Stimulated activated CD8-positive, alpha-beta memory T cell treated with anti-CD3 and anti-CD28 coated beads, Interleukin-7, amount 100 ng/mL, for 24 hours (primary cell): ENCODE results near the gene IARS2.
"Not testable (repeated sequence)": the region's sequence is repeated elsewhere in the genome, so short reads cannot be mapped to it uniquely, and the experiment has no call there.

ENCODE experiments used
- DNase-seq: peaks from one replicate; pipeline ENCODE4 v3.0.0-alpha.2; 2020; ENCODE audit warnings: low read depth

The IARS2 gene

GRCh38 chr1:220112600-220112999 is 18.7 kb downstream of the IARS2 start:
- not testable (repeated sequence) for DNase-seq

GRCh38 chr1:220113136-220113695 is 19.3 kb downstream of the IARS2 start:
- DNase-seq, result no peak

- DNase-seq, result no peak
Measured at GRCh38 chr1:220119043-220119512, 25.1 kb downstream of the IARS2 start.

- DNase-seq, result no peak
Measured at GRCh38 chr1:220121791-220122530, 28.0 kb downstream of the IARS2 start.

GRCh38 chr1:220123066-220123465 is 29.1 kb downstream of the IARS2 start:
- DNase-seq, result no peak

GRCh38 chr1:220123889-220124288 is 30.0 kb downstream of the IARS2 start:
- DNase-seq, result no peak

GRCh38 chr1:220124542-220124941 is 30.6 kb downstream of the IARS2 start:
- DNase-seq, result no peak

GRCh38 chr1:220127076-220127475 is 33.1 kb downstream of the IARS2 start:
- no peak for DNase-seq

GRCh38 chr1:220129479-220130210 is 35.7 kb downstream of the IARS2 start:
- no peak for DNase-seq

- DNase-seq, result no peak
Measured at GRCh38 chr1:220135755-220136154, 41.8 kb downstream of the IARS2 start.

- DNase-seq, result no peak
Measured at GRCh38 chr1:220137019-220137786, 43.3 kb downstream of the IARS2 start.

- no peak for DNase-seq
Measured at GRCh38 chr1:220139966-220140365, 46.0 kb downstream of the IARS2 start.

GRCh38 chr1:220144051-220144450 is 50.1 kb downstream of the IARS2 start:
- DNase-seq, result no peak

GRCh38 chr1:220149742-220150141 is 55.8 kb downstream of the IARS2 start:
- DNase-seq, result no peak

- no peak for DNase-seq
Measured at GRCh38 chr1:220151454-220151853, 57.5 kb downstream of the IARS2 start.

GRCh38 chr1:220153147-220153546 is 59.2 kb downstream of the IARS2 start:
- DNase-seq, result no peak

GRCh38 chr1:220156620-220157146 is 62.8 kb downstream of the IARS2 start:
- DNase-seq, result no peak

- no peak for DNase-seq
Measured at GRCh38 chr1:220157738-220158137, 63.8 kb downstream of the IARS2 start.

GRCh38 chr1:220158530-220158929 is 64.6 kb downstream of the IARS2 start:
- DNase-seq, result not testable (repeated sequence)

GRCh38 chr1:220159041-220159440 is 65.1 kb downstream of the IARS2 start:
- no peak for DNase-seq

GRCh38 chr1:220160027-220160426 is 66.1 kb downstream of the IARS2 start:
- DNase-seq, result no peak

- no peak for DNase-seq
Measured at GRCh38 chr1:220164116-220164515, 70.2 kb downstream of the IARS2 start.
